Measurements from ENCODE around the gene NR1D1.

NR1D1 gene

GRCh38 chr17:40097087-40097486 is 3.3 kb downstream of the NR1D1 start:
- DNase-seq (ENCODE audit: low read depth), result no peak

- no peak for DNase-seq (ENCODE audit: low read depth)
Measured at GRCh38 chr17:40095944-40096791, 4.2 kb downstream of the NR1D1 start.

GRCh38 chr17:40095351-40095943 is 4.9 kb downstream of the NR1D1 start:
- no peak for DNase-seq (ENCODE audit: low read depth)

- DNase-seq (ENCODE audit: low read depth), result no peak
Measured at GRCh38 chr17:40094874-40095273, 5.5 kb downstream of the NR1D1 start.

DNA sequence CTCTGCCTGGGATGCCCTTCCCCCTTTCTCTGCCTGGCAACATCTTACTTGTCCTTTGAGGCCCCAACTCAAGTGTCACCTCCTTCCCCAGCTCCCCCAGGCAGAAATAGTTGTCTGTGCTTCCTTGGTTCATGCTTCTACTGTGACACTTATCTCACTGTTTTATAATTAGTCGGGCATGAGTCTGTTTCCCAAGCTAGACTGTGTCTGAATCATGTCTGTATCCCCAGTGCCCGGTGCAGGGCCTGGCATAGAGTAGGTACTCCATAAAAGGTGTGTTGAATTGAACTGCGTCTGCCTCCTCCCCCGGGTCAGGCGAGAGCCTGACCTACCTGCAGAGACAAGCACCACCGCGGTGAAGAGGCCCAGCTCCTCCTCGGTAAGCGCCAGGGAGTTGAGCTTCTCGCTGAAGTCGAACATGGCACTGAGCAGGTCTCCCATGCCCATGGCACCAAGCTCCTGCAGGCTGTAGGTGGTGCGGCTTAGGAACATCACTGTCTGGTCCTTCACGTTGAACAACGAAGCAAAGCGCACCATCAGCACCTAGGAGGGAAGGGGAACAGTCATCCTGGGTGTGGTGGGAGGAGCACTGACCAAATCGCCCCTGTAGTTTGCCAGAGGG is 6.7 kb downstream of the NR1D1 start:
- no peak for DNase-seq (ENCODE audit: low read depth)

DNA sequence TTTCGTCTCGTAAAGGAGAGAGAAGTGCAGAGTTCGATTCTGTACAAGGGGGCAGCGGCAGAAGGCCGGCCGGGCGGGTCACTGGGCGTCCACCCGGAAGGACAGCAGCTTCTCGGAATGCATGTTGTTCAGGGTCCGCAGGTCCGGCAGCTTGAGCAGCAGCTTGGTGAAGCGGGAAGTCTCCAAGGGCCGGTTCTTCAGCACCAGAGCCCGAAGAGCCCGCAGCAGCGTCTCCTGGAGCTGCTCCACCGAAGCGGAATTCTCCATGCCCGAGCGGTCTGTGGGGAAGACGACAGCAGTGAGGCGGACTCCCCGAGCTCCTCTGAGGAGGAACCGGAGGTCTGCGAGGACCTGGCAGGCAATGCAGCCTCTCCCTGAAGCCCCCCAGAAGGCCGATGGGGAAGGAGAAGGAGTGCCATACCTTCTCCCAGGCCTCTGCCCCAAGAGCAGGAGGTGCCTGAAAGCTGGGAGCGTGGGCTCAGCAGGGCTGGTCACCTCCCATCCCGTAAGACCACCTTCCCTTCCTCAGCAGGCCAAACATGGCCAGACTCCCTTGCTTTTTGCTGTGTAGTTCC is 7.3 kb downstream of the NR1D1 start:
- DNase-seq (ENCODE audit: low read depth), result no peak

- DNase-seq (ENCODE audit: low read depth), result no peak
Measured at GRCh38 chr17:40092581-40092980, 7.8 kb downstream of the NR1D1 start.

GRCh38 chr17:40091691-40092397 is 8.5 kb downstream of the NR1D1 start:
- no peak for DNase-seq (ENCODE audit: low read depth)

GRCh38 chr17:40090237-40091119 is 9.9 kb downstream of the NR1D1 start:
- DNase-seq (ENCODE audit: low read depth), result no peak

DNA sequence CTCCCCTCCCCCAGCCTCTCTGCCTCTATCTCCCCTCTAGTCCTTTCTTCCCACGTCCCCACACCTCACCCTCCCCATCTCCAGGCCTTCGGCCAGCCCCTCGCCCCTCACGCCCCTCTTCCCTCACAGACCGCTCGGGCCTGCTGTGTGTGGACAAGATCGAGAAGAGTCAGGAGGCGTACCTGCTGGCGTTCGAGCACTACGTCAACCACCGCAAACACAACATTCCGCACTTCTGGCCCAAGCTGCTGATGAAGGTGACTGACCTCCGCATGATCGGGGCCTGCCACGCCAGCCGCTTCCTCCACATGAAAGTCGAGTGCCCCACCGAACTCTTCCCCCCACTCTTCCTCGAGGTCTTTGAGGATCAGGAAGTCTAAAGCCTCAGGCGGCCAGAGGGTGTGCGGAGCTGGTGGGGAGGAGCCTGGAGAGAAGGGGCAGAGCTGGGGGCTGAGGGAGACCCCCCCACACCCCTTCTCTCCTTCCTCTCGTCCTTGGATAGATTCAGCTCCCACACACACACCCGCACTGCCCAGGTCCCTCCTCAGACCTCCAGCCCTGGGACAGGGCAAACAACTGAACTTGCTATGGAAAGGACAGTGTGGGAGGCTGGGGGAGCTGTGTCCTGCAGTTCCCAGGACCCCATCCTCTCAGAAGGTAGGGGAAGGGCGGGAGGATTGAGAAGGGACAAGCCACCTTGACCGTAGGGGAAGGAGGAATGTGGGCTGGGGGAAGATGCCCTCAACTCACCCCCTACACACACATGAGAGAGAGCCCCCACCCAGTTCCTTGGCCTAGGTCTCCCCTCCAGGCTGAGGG is 11.1 kb downstream of the NR1D1 start:
- no peak for DNase-seq (ENCODE audit: low read depth)

GRCh38 chr17:40087903-40088718 is 12.3 kb downstream of the NR1D1 start:
- no peak for DNase-seq (ENCODE audit: low read depth)

DNA sequence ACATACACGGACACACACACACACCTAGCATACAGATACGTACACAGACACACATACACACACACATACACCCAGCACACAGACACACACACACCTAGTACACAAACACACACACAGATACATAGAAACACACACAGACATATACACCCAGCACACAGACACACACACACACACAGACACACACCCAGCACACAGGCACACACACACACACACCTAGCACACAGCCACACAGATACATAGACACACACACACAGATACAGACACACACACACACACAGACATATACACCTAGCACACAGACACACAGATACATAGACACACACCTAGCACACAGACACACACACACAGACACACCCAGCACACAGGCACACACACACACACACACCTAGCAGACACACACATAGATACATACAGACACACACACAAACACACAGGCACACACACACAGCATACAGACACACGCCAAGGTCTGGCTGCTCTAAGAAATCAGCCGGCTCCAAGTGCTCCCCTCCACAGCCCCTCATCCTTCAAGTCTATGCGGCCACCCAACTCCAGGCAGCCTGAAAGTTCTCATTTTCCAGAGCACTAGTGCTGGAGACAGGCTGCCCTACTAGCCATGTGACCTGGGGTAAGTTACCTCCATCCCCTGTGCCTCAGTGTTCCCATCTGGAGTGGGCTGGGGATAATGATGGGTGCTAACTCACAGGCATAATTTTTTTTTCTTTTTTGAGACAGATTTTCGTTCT is 13.2 kb downstream of the NR1D1 start:
- no peak for DNase-seq (ENCODE audit: low read depth)

DNA sequence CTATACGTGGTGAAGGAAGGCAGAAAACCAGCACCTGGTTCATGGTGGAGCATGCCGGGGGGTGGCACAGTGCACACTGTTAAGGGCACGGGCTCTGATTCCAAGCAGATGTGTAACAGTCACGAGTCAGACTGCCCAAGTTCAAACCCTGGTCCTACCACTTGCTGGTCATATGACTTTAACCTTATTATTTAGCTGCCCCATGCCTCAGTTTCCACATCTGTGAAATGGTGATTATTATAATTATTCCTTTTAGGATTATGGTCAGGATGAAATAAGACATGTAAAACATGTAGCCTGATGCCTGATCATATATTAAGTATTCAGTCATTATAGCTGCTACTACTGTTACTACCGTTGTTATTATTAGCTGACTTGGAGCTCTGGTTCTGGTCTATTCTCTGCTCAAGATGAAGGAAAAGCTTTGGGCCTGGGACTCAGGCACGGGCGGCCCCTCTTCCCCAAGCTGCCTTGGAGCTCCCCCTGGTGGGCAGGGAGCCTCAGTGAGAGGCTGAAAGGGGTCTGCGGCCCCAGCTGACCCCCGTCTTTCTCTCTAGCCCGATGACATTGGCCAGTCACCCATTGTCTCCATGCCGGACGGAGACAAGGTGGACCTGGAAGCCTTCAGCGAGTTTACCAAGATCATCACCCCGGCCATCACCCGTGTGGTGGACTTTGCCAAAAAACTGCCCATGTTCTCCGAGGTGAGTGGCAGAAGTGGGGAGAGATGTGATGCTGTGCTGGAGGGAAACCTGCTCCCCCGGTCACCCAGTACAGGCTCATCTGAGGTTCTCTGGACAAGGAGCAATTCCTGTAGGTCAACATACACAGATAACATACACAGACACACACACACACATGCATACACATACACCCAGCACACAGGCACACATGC is 14.0 kb downstream of the NR1D1 start:
- DNase-seq (ENCODE audit: low read depth), result no peak

DNA sequence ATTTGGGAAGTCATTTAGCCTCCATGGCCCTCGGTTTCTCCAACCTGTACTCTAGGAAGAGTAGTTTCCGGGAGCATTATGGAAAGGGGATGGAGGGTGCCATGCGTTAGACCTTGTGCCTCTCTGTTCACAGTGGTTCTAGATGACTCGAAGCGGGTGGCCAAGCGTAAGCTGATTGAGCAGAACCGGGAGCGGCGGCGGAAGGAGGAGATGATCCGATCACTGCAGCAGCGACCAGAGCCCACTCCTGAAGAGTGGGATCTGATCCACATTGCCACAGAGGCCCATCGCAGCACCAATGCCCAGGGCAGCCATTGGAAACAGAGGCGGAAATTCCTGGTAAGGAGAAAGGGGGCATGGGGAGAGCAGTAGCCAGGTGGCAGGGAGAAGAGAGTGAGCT is 15.9 kb downstream of the NR1D1 start:
- no peak for DNase-seq (ENCODE audit: low read depth)

DNA sequence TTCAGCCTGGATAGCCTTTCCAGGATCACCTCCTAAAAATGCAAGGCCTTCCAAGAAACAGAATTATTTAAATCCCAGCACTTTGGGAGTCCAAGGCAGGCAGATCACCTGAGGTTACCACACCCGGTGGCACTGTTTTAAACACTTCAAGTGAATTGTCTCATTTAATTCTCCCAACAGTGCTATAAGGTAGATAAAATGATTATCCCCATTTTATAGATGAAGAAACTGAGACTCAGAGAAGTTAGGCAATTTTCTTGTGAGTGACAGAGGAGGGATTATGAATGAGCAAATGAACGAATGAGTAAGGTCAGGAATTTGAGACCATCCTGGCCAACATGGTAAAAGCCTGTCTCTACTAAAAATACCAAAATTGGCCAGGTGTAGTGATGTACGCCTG is 20.8 kb downstream of the NR1D1 start:
- DNase-seq (ENCODE audit: low read depth), result no peak

- DNase-seq (ENCODE audit: low read depth), result no peak
Measured at GRCh38 chr17:40076591-40076990, 23.8 kb downstream of the NR1D1 start.

DNA sequence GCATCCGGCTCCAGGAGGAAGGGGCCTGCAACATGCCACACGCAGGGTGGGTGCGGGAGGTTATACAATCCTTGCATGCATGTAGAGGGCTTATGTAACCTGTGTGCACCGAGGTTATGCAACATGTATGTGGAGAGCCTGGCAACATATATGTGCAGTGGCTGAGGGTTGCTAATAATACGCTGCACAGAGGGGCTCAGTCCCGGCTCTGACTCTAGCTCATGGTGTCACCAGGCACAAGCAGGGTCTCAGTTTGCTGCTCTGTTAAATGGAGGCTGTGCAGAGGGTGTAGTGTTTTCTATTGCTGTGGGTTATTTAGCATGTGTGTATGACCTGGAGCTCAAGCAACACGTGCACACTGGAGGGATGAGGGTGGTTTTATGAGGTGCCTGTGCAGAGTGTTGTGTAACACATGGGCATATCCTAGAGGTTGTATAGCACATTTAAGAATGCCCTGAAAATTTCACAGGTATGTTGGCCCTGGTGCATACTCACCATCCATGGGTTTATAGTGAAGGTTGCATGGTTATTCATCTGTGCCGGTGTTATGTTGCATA is 24.4 kb downstream of the NR1D1 start:
- no peak for DNase-seq (ENCODE audit: low read depth)
